AG09319 (cell line): Measurements from ENCODE around the gene C1QTNF8.

Experiments used
- DNase-seq: peaks from one replicate; pipeline ENCODE4 v3.0.0-alpha.2; 2010; ENCODE audit warnings: low read depth; ENCODE audit errors: extremely low read depth
- TF ChIP-seq, protein P1 (sequence below): IDR thresholded peaks from 2 replicates; pipeline ENCODE4 v1.5.1; 2011; ENCODE audit warnings: low read depth, mild to moderate bottlenecking, inconsistent platforms, low read length, moderate library complexity

The C1QTNF8 gene

GRCh38 chr16:1045310-1045992 is 50.6 kb downstream of the C1QTNF8 start:
- no peak for DNase-seq
- TF ChIP-seq, protein P1, sequence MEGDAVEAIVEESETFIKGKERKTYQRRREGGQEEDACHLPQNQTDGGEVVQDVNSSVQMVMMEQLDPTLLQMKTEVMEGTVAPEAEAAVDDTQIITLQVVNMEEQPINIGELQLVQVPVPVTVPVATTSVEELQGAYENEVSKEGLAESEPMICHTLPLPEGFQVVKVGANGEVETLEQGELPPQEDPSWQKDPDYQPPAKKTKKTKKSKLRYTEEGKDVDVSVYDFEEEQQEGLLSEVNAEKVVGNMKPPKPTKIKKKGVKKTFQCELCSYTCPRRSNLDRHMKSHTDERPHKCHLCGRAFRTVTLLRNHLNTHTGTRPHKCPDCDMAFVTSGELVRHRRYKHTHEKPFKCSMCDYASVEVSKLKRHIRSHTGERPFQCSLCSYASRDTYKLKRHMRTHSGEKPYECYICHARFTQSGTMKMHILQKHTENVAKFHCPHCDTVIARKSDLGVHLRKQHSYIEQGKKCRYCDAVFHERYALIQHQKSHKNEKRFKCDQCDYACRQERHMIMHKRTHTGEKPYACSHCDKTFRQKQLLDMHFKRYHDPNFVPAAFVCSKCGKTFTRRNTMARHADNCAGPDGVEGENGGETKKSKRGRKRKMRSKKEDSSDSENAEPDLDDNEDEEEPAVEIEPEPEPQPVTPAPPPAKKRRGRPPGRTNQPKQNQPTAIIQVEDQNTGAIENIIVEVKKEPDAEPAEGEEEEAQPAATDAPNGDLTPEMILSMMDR, result no peak

- TF ChIP-seq, protein P1, result no peak
- no peak for DNase-seq
These were observed 51.4 kb downstream of the C1QTNF8 start for GRCh38 chr16:1044460-1045309.

- TF ChIP-seq, protein P1, result no peak
- DNase-seq, result no peak
These were observed 52.1 kb downstream of the C1QTNF8 start for GRCh38 chr16:1043881-1044451.

DNA sequence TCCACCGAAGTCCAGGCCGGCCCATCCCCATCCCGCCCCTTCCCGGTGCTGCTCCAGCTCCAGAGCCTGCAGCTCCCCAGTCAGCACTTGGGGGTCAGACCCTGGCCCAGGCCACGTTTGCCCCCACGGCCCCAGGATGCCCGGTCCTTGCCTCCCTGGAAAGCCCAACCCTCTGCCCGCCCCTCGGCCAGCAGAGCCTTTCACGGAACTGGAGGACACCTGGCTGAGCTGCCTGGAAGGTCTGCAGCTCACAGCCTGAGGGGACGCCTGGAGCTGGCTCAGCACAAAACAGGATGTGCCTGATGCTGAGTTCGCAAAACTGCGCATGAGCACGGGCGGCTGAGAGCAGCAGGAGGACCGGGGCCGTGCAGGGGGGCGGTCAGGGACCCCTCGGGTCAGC is 53.2 kb downstream of the C1QTNF8 start:
- TF ChIP-seq, protein P1, result no peak
- no peak for DNase-seq

- no peak for DNase-seq
- TF ChIP-seq, protein P1, result no peak
These were observed 53.8 kb downstream of the C1QTNF8 start for GRCh38 chr16:1042049-1042744.

GRCh38 chr16:1040346-1040745 is 55.7 kb downstream of the C1QTNF8 start:
- TF ChIP-seq, protein P1, result no peak
- DNase-seq, result no peak
